Activated T-helper 1 cell treated with anti-CD3 and anti-CD28 coated beads, Interleukin-12 subunit alpha, Interleukin-12 subunit beta, Interleukin-2, Interleukin-4 antibody, amounts not matched to agents 30 ng/mL and 10 ng/mL and 1 ng/mL, durations not matched to agents 14 hours and 24 hours and 36 hours (primary cell): ENCODE results near the gene CCDC85C. TPM values are rescaled to one million over a fixed set of nuclear protein-coding genes. Genes with fewer than 3 reads are reported as not detected.
A peak's percentile ranks its signal among the peaks of the same experiment; 100 is the strongest.

Experiments used
- DNase-seq: peaks from one replicate; pipeline ENCODE4 v3.0.0; 2021; ENCODE audit warnings: low spot score
- H3K27ac Mint-ChIP-seq: one replicate; pipeline ENCODE4 v1.8.0; 2021; ENCODE audit warnings: mild to moderate bottlenecking, mixed read lengths
- H3K27me3 Mint-ChIP-seq: one replicate; pipeline ENCODE4 v1.8.0; 2022; ENCODE audit warnings: mild to moderate bottlenecking, moderate library complexity, mixed read lengths; ENCODE audit not compliant: insufficient read depth
- H3K36me3 Mint-ChIP-seq: one replicate; pipeline ENCODE4 v1.8.0; 2021; ENCODE audit warnings: low read depth, mixed read lengths
- H3K4me1 Mint-ChIP-seq: one replicate; pipeline ENCODE4 v1.8.0; 2021; ENCODE audit warnings: low read depth, mixed read lengths
- H3K4me3 Mint-ChIP-seq: one replicate; pipeline ENCODE4 v1.8.0; 2021; ENCODE audit warnings: mild to moderate bottlenecking, moderate library complexity, mixed read lengths
- H3K9me3 Mint-ChIP-seq: one replicate; pipeline ENCODE4 v1.8.0; 2021; ENCODE audit warnings: mixed read lengths
- intact Hi-C: fragments of 100-400 bp; cut with micrococcal nuclease; formaldehyde crosslinking; loops from one replicate; pipeline ENCODE4 v1.15.1; 2024
- total RNA-seq: library from RNA; stranded (reverse); gene quantifications from 2 replicates; pipeline ENCODE4 v1.2.3, GENCODE V29; 2022

CCDC85C gene
- total RNA-seq, 1 donor from 2014 or later = 7.4 TPM

- no peak overlapping the region for H3K4me3 Mint-ChIP-seq
- intact Hi-C loops = no loop called here
- H3K4me1 Mint-ChIP-seq = peaks cover 7% of the 10 kb centered on the region
- DNase-seq = no peak
- H3K27me3 Mint-ChIP-seq = no peaks in the 10 kb centered on the region
- no peaks in the 10 kb centered on the region for H3K36me3 Mint-ChIP-seq
- no peak overlapping the region for H3K27ac Mint-ChIP-seq
- no peaks in the 10 kb centered on the region for H3K9me3 Mint-ChIP-seq
These were observed 80.3 kb downstream of the CCDC85C start for GRCh38 chr14:99523704-99524055.

- no peak for DNase-seq
- Mint-ChIP-seq H3K27ac (no peak overlapping the region), H3K4me3 (no peak overlapping the region), H3K36me3 (no peaks in the 10 kb centered on the region), H3K9me3 (no peaks in the 10 kb centered on the region), H3K4me1 (peaks cover 7% of the 10 kb centered on the region), H3K27me3 (no peaks in the 10 kb centered on the region)
- intact Hi-C loops = no loop called here
These were observed 80.9 kb downstream of the CCDC85C start for GRCh38 chr14:99522934-99523703.

- Mint-ChIP-seq H3K9me3 (no peaks in the 10 kb centered on the region), H3K4me3 (no peak overlapping the region), H3K36me3 (no peaks in the 10 kb centered on the region), H3K27ac (no peak overlapping the region), H3K27me3 (no peaks in the 10 kb centered on the region), H3K4me1 (peaks cover 7% of the 10 kb centered on the region)
- intact Hi-C loops = no loop called here
- DNase-seq = no peak
These were observed 81.5 kb downstream of the CCDC85C start for GRCh38 chr14:99522457-99522891.

DNA sequence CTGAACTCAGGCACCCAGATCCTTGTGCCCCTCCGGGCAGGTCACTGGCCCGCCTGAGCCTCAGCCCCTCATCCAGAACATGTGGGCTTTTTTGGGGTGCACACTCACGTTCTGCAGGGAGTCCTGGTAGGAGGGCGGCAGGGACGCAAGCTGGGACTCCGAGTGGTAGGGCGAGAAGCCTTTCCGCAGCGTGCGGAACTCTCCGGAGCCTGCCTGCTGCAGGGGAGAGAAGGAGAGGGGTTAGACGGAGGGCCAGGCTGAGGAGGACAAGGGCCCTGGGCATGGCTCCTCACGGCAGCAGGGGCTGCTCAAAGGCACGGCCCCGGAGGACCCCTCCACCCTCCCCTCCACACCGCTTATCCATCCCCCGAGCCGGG, 82.0 kb downstream of the CCDC85C start:
- Mint-ChIP-seq H3K36me3 (no peaks in the 10 kb centered on the region), H3K4me1 (peaks cover 7% of the 10 kb centered on the region), H3K9me3 (no peaks in the 10 kb centered on the region), H3K27ac (no peak overlapping the region), H3K4me3 (no peak overlapping the region), H3K27me3 (no peaks in the 10 kb centered on the region)
- DNase-seq = no peak
- intact Hi-C loops = no loop called here

- H3K9me3 Mint-ChIP-seq = no peaks in the 10 kb centered on the region
- H3K27me3 Mint-ChIP-seq = no peaks in the 10 kb centered on the region
- no peak overlapping the region for H3K27ac Mint-ChIP-seq
- no peak for DNase-seq
- H3K4me3 Mint-ChIP-seq = no peak overlapping the region
- peaks cover 7% of the 10 kb centered on the region for H3K4me1 Mint-ChIP-seq
- no peaks in the 10 kb centered on the region for H3K36me3 Mint-ChIP-seq
- intact Hi-C loops = no loop called here
These were observed 82.6 kb downstream of the CCDC85C start for GRCh38 chr14:99521176-99522024.

DNA sequence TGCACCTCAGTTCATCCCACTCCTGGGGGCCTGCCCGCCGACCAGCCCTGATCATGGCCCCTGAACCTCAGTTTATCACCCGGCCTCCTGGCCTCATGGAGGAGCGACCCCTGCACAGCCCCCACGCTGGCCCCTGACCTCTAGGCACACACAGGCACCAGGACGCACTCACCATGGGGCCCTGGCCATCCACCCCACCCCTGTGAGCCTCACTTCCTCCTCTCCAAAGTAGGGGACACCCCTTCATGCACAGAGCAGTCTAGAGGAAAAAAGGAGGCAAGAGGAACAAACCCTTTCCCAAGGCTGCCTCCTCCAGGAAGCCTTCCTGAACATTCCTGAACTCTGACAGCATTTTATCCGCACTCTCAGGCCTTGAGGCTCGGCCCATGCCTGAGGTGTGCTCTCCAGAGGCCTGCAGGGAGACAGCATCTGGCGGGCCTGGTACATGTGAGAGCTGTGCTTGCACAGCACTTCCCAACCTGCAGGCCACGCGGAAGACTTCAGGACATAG, 83.4 kb downstream of the CCDC85C start:
- intact Hi-C loops = no loop called here
- Mint-ChIP-seq H3K36me3 (no peaks in the 10 kb centered on the region), H3K4me1 (peaks cover 7% of the 10 kb centered on the region), H3K27me3 (no peaks in the 10 kb centered on the region), H3K27ac (no peak overlapping the region), H3K9me3 (no peaks in the 10 kb centered on the region), H3K4me3 (no peak overlapping the region)
- no peak for DNase-seq

GRCh38 chr14:99519931-99520421, 84.0 kb downstream of the CCDC85C start:
- H3K27me3 Mint-ChIP-seq = no peaks in the 10 kb centered on the region
- DNase-seq = no peak
- intact Hi-C loops = no loop called here
- H3K27ac Mint-ChIP-seq = no peak overlapping the region
- H3K4me1 Mint-ChIP-seq = peaks cover 3% of the 10 kb centered on the region
- H3K9me3 Mint-ChIP-seq = no peaks in the 10 kb centered on the region
- no peaks in the 10 kb centered on the region for H3K36me3 Mint-ChIP-seq
- no peak overlapping the region for H3K4me3 Mint-ChIP-seq

DNA sequence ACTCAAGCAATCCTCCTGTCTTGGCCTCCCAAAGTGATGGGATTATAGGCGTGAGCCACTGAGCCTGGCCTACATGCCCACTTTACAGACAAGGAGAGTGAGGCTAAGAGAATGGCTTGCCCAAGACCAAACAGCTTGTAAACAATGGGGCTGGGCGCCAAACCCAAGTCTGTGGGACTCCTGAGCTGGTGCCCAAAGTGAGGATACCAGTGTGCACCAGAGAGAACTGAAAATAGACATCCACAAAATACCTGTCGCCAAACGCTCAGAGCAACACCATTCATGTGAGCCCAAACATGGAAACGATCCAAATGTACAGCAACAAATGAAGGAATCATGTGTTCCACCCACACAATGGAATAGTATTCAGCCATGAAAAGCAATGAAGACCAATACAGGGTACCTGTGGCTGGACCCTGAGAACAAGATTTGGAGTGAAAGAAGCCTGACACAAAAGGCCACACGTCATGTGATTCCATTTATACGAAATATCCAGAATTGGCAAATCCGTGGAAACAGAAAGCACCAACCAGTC, 84.6 kb downstream of the CCDC85C start:
- H3K27me3 Mint-ChIP-seq = no peaks in the 10 kb centered on the region
- no peaks in the 10 kb centered on the region for H3K36me3 Mint-ChIP-seq
- no peak overlapping the region for H3K4me3 Mint-ChIP-seq
- no peaks in the 10 kb centered on the region for H3K9me3 Mint-ChIP-seq
- DNase-seq = no peak
- no peak overlapping the region for H3K27ac Mint-ChIP-seq
- intact Hi-C loops = no loop called here
- H3K4me1 Mint-ChIP-seq = no peaks in the 10 kb centered on the region

- Mint-ChIP-seq H3K36me3 (no peaks in the 10 kb centered on the region), H3K4me3 (no peak overlapping the region), H3K27me3 (no peaks in the 10 kb centered on the region), H3K27ac (no peak overlapping the region), H3K9me3 (no peaks in the 10 kb centered on the region), H3K4me1 (no peaks in the 10 kb centered on the region)
- DNase-seq = peak; percentile 71
- intact Hi-C loops = loop anchor here (1.0 kb wide), 2 partner anchors 111 to 367 kb away; no protein-coding TSS in a partner anchor
These were observed 85.3 kb downstream of the CCDC85C start for GRCh38 chr14:99518441-99519346.

- no peaks in the 10 kb centered on the region for H3K9me3 Mint-ChIP-seq
- intact Hi-C loops = loop anchor here (1.0 kb wide), 2 partner anchors 111 to 367 kb away; no protein-coding TSS in a partner anchor
- no peak overlapping the region for H3K27ac Mint-ChIP-seq
- H3K4me1 Mint-ChIP-seq = no peaks in the 10 kb centered on the region
- no peaks in the 10 kb centered on the region for H3K36me3 Mint-ChIP-seq
- no peak for DNase-seq
- no peak overlapping the region for H3K4me3 Mint-ChIP-seq
- H3K27me3 Mint-ChIP-seq = no peaks in the 10 kb centered on the region
These were observed 86.2 kb downstream of the CCDC85C start for GRCh38 chr14:99517643-99518381.

DNA sequence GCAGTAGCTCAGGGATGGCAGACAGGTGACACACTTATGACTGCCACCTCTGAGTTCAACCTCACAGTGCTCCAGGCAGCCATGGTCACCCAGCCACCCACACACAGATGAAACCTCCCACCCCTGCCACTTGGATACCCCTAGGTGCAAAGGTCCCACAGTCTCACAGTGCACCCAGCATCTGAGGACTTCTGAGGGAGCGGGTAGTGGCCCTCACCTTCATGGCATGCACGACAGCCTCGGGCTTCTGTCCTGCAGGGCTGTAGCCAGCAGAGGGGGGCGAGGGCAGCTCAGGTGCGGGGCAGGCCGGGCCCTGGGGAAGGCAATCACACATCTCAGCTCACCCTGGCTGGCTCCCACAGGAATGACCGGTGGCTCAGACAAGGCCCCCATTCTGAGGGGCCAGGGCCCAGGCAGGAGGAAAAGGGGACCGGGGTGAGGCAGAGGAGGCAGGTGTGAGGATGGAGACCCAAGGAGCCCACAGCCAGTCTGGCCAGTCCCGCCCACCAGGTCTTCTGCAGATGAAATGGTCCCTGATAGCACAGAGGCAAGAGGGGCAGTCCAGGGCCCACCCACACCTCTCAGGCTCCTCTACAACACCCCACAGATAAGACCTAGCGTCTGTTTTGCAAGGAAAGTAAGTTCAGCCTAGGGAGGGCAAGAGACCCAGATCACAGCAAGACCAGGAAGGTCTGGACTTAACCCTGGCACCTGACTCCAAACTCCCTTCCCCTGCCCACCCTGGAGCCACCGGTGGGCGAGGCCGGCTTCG, 87.0 kb downstream of the CCDC85C start:
- Mint-ChIP-seq H3K4me3 (no peak overlapping the region), H3K9me3 (no peaks in the 10 kb centered on the region), H3K27me3 (no peaks in the 10 kb centered on the region), H3K36me3 (no peaks in the 10 kb centered on the region), H3K4me1 (no peaks in the 10 kb centered on the region), H3K27ac (no peak overlapping the region)
- intact Hi-C loops = no loop called here
- no peak for DNase-seq
